ENCODE measurements around the gene ELOB. TPM values are rescaled to one million over a fixed set of nuclear protein-coding genes. Genes with fewer than 3 reads are reported as not detected.
A peak's percentile ranks its signal among the peaks of the same experiment; 100 is the strongest.

The ELOB gene
- 132 and 314 TPM in 2 replicates for total RNA-seq

- DNase-seq, result peak; percentile 89
Measured at GRCh38 chr16:2777231-2777902, at the start of gene ELOB. TSS of gene ELOB (minus strand) at chr16:2777280. CDS start at chr16:2777239, 41 bp downstream.

- no peak for DNase-seq
Measured at GRCh38 chr16:2825906-2826305, 48.8 kb upstream of the ELOB start.

- DNase-seq, result no peak
Measured at GRCh38 chr16:2825049-2825742, 48.1 kb upstream of the ELOB start.

GRCh38 chr16:2824626-2825025 lies 47.5 kb upstream of the ELOB start:
- DNase-seq, result no peak

GRCh38 chr16:2822496-2822895 lies 45.4 kb upstream of the ELOB start:
- no peak for DNase-seq

- no peak for DNase-seq
Measured at GRCh38 chr16:2822158-2822495, 45.0 kb upstream of the ELOB start.

- no peak for DNase-seq
Measured at GRCh38 chr16:2821487-2822157, 44.5 kb upstream of the ELOB start.

- no peak for DNase-seq
Measured at GRCh38 chr16:2820836-2821486, 43.9 kb upstream of the ELOB start.

- no peak for DNase-seq
Measured at GRCh38 chr16:2819939-2820835, 43.1 kb upstream of the ELOB start.

- no peak for DNase-seq
Measured at GRCh38 chr16:2819179-2819938, 42.3 kb upstream of the ELOB start.

GRCh38 chr16:2818272-2818876 lies 41.3 kb upstream of the ELOB start:
- DNase-seq, result no peak

- no peak for DNase-seq
Measured at GRCh38 chr16:2817340-2818271, 40.5 kb upstream of the ELOB start.

GRCh38 chr16:2816751-2817339 lies 39.8 kb upstream of the ELOB start, which contains the start of gene PRSS21:
TSS of gene PRSS21 (plus strand) at chr16:2817237. CDS start at chr16:2817269, 32 bp downstream.
- no peak for DNase-seq

- DNase-seq, result no peak
Measured at GRCh38 chr16:2815299-2815771, 38.3 kb upstream of the ELOB start.

GRCh38 chr16:2814551-2815298 lies 37.6 kb upstream of the ELOB start:
- no peak for DNase-seq

- no peak for DNase-seq
Measured at GRCh38 chr16:2813771-2814221, 36.7 kb upstream of the ELOB start.

- DNase-seq, result no peak
Measured at GRCh38 chr16:2811703-2812471, 34.8 kb upstream of the ELOB start.

GRCh38 chr16:2810651-2811050 lies 33.6 kb upstream of the ELOB start:
- DNase-seq, result no peak

Measured in dermis blood vessel endothelial cell (primary cell).